Cardiac muscle cell (in vitro differentiated cells and primary cell): ENCODE measurements around the gene SGMS2. TPM values are rescaled to one million over a fixed set of nuclear protein-coding genes. Genes with fewer than 3 reads are reported as not detected.
"Not testable (repeated sequence)": the region's sequence is repeated elsewhere in the genome, so short reads cannot be mapped to it uniquely, and the experiment has no call there.

Experiments
- DNase-seq, 2 donors: peaks; one replicate each; pipeline versions ENCODE4 v3.0.0 to v3.0.0-alpha.2; 2010 to 2017; ENCODE audit warnings: low read depth in 1 of 2, low spot score in 1 of 2
- H3K27ac ChIP-seq: fragments of 200-600 bp; sonication (generic); 2 replicates; pipeline ENCODE4 v1.5.1; 2016
- H3K27me3 ChIP-seq: fragments of 200-600 bp; sonication (generic); 2 replicates; pipeline ENCODE4 v1.6.0; 2016; ENCODE audit warnings: control low read depth
- H3K36me3 ChIP-seq: fragments of 200-600 bp; sonication (generic); 2 replicates; pipeline ENCODE4 v1.5.1; 2016; ENCODE audit warnings: control low read depth
- H3K4me1 ChIP-seq: fragments of 200-600 bp; sonication (generic); 2 replicates; pipeline ENCODE4 v1.8.1; 2017; ENCODE audit warnings: low read depth, mild to moderate bottlenecking, mixed run types
- H3K4me3 ChIP-seq: fragments of 200-600 bp; sonication (generic); 2 replicates; pipeline ENCODE4 v1.5.1; 2016; ENCODE audit warnings: mild to moderate bottlenecking
- H3K9me3 ChIP-seq: fragments of 200-600 bp; sonication (generic); 2 replicates; pipeline ENCODE4 v1.5.1; 2017; ENCODE audit warnings: low read depth, mild to moderate bottlenecking, control low read depth
- polyA plus RNA-seq: library from polyadenylated mRNA; unstranded; fragments of >200 nt; fragmentation: Nextera tagmentation; extraction: Ambion mirVana; gene quantifications from 2 replicates; pipeline ENCODE4 v1.2.1, GENCODE V29; 2016
- total RNA-seq: library from RNA; depleted of rRNA; stranded (reverse); fragments of >200 nt; gene quantifications from 2 replicates; pipeline ENCODE4 v1.2.3, GENCODE V29; 2016
- TF ChIP-seq, protein P1 (sequence below): IDR thresholded peaks from 2 replicates; pipeline ENCODE4 v1.5.1; 2012; ENCODE audit warnings: low read depth, mild to moderate bottlenecking, low read length

The SGMS2 gene
- total and polyA plus RNA-seq, 2 experiments from 2014 or later: 0.89 to 3.3 TPM

DNA sequence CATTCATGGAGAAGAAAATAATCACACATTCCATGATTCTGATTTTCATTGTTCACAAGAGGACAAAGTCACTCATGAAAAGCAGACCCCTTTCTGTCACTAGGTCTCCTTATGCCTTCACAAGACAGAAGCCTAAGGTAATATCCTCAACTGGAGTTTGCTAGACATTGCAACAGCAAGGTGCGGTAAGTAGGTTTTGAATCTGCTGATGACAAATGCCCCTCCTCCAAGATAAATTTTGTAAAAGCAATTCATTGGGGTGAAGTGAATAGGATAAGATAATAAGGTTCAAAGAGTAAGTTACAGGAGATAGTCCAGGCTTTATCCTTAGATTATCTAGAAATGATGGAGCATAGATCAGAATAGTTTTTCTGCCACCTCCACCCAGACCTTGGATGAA, 90.5 kb downstream of the SGMS2 start:
- no peak overlapping the region for H3K27ac ChIP-seq
- TF ChIP-seq, protein P1, sequence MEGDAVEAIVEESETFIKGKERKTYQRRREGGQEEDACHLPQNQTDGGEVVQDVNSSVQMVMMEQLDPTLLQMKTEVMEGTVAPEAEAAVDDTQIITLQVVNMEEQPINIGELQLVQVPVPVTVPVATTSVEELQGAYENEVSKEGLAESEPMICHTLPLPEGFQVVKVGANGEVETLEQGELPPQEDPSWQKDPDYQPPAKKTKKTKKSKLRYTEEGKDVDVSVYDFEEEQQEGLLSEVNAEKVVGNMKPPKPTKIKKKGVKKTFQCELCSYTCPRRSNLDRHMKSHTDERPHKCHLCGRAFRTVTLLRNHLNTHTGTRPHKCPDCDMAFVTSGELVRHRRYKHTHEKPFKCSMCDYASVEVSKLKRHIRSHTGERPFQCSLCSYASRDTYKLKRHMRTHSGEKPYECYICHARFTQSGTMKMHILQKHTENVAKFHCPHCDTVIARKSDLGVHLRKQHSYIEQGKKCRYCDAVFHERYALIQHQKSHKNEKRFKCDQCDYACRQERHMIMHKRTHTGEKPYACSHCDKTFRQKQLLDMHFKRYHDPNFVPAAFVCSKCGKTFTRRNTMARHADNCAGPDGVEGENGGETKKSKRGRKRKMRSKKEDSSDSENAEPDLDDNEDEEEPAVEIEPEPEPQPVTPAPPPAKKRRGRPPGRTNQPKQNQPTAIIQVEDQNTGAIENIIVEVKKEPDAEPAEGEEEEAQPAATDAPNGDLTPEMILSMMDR: no peak
- no peaks in the 10 kb centered on the region for H3K36me3 ChIP-seq
- no peak for DNase-seq
- H3K4me3 ChIP-seq: no peak overlapping the region
- no peaks in the 10 kb centered on the region for H3K4me1 ChIP-seq
- no peaks in the 10 kb centered on the region for H3K9me3 ChIP-seq
- H3K27me3 ChIP-seq: no peaks in the 10 kb centered on the region

DNA sequence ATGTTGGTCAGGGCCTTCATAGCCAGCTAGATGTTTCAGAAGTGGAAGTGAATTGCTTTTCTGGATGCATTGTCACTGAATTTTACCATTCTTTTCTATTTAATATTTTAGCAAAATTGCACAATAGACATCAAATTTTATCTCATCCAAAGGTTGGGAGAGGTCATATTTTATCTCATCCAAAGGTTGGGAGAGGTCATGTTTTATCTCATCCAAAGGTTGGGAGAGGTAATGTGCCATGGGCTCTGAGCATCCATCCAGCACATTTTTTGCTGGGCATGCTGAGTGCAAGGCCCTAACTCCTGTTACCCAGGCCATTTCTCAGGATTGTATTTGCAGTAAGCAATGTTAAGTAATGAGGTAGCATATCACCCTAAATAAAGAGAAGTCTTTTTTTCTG, 91.9 kb downstream of the SGMS2 start:
- Histone ChIP-seq H3K9me3 (no peaks in the 10 kb centered on the region), H3K27ac (no peak overlapping the region), H3K4me3 (no peak overlapping the region), H3K36me3 (no peaks in the 10 kb centered on the region), H3K4me1 (no peaks in the 10 kb centered on the region), H3K27me3 (no peaks in the 10 kb centered on the region)
- DNase-seq: no peak
- TF ChIP-seq, protein P1: no peak

DNA sequence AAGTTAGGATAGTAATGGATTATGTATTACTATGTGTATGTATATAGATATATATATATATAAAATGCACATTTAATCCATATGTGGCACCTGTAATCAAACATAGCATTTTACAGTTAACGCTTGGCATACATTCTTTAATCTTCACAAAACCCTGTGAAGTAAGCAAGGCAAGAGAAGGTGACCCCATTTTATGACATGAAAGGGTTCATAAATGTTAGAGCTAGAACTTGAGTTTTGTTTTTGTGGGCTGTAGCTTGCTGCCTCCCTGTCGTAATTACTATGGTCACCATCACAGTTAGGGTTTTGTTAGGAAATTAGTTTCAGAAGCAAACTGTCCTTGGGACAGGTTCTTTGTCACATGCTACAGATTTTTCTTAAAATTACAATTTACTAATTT, 92.8 kb downstream of the SGMS2 start:
- Histone ChIP-seq H3K27me3 (no peaks in the 10 kb centered on the region), H3K27ac (no peak overlapping the region), H3K36me3 (no peaks in the 10 kb centered on the region), H3K4me1 (no peaks in the 10 kb centered on the region), H3K4me3 (no peak overlapping the region), H3K9me3 (no peaks in the 10 kb centered on the region)
- TF ChIP-seq, protein P1: no peak
- DNase-seq: no peak

DNA sequence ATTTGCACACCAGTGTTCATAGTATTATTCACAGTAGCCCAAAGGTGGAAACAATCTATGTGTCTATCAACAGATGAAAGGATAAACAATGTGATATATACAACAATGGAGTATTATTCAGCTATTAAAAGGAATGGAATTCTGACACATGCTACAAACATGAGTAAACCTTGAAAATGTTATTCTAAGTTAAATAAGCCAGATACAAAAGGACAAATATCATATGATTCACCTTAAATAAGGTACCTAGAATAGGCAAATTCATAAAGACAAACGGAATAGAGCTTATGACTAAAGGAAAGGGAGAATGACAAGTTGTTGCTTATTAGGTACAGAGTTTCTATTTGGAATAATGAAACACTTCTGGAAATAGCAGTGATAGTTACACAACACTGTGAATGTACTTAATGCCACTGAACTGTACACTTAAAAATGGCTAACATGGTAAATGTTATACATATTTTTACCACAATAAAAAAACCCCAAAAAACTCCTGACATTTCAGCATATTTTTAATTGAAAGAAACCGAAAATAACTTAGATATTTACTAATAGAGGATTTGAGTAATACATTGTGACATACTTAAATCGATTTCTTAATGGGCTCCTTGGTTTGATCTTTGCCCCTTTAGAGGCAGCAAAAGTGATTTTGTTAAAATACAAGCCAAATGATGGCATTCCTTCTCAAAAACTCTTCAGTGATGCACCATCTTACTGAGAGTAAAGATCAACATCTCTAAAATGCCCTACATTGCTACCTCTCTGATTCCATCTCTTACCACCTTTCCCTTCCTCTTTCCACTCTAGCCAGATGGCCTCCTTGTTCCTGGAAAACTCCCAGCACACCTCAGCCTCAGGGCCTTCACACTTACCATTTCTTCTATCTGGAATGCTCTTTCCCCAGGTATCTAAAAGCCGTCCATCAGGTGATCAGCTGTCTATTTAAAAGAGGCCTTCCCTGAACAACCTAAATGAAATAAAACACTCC, 98.0 kb downstream of the SGMS2 start:
- DNase-seq: no peak
- TF ChIP-seq, protein P1: no peak
- no peaks in the 10 kb centered on the region for H3K9me3 ChIP-seq
- H3K36me3 ChIP-seq: no peaks in the 10 kb centered on the region
- H3K27me3 ChIP-seq: peaks cover 4% of the 10 kb centered on the region
- H3K4me1 ChIP-seq: no peaks in the 10 kb centered on the region
- no peak overlapping the region for H3K4me3 ChIP-seq
- H3K27ac ChIP-seq: no peak overlapping the region

DNA sequence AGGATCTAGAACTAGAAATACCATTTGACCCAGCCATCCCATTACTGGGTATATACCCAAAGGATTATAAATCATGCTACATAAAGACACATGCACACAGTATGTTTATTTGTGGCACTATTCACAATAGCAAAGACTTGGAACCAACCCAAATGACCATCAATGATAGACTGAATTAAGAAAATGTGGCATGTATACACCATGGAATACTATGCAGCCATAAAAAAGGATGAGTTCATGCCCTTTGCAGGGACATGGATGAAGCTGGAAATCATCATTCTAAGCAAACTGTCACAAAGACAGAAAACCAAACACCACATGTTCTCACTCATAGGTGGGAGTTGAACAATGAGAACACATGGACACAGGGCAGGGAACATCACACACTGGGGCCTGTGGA, 101.0 kb downstream of the SGMS2 start:
- not testable (repeated sequence) for DNase-seq, H3K27me3 ChIP-seq, H3K4me1 ChIP-seq, H3K9me3 ChIP-seq, H3K36me3 ChIP-seq, H3K27ac ChIP-seq, H3K4me3 ChIP-seq

DNA sequence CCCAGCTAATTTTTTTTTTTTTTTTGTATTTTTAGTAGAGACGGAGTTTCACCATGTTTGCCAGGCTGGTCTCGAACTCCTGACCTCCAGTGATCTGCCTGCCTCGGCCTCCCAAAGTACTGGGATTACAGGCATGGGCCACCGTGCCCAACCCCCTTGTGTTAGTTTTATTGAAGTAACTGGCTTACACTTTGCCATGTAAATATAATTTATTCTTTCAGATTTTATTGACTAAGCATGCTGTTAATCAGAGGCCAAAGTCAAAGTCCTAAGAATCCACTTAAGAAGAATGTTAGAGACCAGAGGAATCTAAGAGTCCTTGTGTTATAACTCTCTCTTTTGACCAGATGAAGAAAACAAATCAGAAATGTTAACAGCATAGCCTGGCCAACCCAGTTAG, 102.1 kb downstream of the SGMS2 start:
- DNase-seq, H3K4me1 ChIP-seq, H3K27ac ChIP-seq, H3K4me3 ChIP-seq, H3K36me3 ChIP-seq, H3K27me3 ChIP-seq, H3K9me3 ChIP-seq: not testable (repeated sequence)
